NCI-H2081 (cell line): ENCODE results near the gene TBXAS1.
"Not testable (repeated sequence)": the region's sequence is repeated elsewhere in the genome, so short reads cannot be mapped to it uniquely, and the experiment has no call there.

Source experiments
- DNase-seq, 2 experiments: peaks; one replicate each; lab custom pipeline; 2025; lab: John Stamatoyannopoulos, UW

TBXAS1 gene

DNA sequence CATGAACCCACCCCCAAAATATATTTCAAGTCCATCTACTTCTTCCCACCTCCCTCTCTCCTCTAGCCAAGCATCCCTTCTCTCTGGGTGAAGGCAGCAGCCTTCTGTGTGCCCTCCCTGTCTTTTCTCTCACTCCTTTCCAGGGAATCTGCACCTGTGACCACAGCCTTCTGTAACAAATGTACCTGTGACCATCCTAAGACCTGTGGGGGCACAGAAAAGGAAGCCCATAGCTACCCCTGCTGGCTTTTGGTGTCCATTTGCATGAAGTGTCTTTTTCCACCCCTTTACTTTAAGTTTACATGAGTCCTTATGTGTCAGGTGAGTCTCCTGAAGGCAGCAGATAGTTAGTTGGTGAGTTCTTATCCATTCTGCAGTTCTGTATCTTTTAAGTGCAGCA is 2.0 kb upstream of the TBXAS1 start:
- DNase-seq, result no peak

DNA sequence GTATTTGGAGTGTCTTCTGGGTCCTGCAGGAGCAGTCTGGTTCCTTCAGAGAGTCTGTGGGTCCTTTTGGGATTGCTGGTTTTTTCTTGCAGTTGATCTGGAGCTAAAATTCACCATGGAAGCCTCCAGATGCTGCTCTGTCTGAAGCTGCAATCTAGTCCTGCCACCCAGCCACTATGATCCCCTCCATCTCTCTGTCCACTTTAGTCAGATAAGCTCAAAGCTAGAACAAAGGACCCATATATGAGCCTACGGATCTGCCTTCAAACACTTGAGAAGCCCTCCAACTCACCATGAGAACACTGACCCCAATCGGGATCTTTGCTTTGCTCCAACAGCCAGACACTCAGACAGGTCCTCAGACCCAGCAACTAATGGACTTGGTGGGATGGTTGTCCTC is 618 bp upstream of the TBXAS1 start:
- DNase-seq, result no peak

DNA sequence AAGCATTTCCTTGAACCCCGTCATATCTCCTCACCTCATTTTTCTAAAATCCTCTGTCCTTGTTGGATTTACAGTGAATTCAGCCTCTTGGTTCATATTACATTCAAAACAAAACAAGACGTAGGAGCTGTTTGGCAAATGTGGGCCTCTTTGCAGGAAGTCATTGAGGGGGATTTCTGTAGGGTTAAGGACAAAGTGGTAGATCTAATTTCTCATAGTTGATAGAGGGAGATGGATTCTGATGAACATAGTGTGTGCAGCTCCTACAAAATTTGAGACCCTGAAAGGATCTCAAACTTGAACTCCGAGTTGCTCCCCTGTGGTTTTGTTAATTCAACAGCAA is 682 bp downstream of the TBXAS1 start:
- DNase-seq, result no peak

DNA sequence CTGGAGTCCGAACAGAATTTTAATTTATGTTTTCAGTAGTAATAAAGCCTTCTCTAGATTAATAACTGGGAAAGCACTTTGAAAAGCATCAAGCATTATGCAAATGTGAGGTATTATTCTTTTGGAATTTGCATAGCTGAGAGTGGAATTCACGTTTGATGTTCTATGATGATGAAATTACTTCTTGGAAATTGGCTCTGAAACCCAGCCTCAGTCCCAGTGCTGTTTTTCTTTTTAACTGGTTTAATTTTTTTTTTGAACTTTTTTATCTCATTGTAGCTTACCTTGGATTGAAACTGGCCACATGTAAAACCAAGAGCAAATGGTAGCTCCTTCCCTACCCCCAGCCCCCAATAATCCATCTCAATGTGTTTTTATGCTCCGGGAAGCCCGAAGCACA is 1.2 kb downstream of the TBXAS1 start:
- no peak for DNase-seq

DNA sequence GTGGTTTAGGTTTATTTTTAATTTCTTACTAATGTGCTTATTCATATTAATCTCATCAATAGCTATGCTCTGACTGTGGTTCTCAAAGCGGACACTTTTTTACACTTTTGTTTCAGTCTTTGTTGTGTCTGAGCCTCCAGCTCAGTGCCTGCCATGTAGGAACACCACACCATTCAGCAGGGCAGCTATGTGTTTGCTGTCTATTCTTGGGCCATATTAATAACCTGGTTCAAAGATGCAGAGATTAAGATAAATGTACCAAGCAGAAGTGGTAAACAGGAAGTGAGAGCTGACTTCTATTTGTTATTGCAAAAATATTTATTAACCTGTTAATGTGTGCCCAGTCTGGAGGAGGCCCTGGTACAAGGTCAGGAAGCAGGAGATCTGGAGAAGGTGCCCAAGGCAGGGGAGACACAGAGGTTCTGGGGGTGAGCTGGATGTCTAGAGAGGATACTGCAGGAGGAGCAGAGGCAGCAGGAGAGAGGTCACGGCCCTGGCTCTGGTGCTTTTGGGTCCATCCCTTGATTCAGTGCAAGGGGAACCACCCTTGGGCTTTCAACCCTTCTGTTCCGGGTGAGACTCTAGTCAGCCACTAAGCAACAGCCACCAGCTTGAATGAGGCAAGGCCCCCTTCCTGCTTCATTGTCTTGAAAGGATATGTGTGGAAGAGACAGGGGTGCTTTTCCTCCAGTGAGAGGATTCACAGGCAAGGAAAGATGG is 1.9 kb downstream of the TBXAS1 start:
- no peak for DNase-seq

DNA sequence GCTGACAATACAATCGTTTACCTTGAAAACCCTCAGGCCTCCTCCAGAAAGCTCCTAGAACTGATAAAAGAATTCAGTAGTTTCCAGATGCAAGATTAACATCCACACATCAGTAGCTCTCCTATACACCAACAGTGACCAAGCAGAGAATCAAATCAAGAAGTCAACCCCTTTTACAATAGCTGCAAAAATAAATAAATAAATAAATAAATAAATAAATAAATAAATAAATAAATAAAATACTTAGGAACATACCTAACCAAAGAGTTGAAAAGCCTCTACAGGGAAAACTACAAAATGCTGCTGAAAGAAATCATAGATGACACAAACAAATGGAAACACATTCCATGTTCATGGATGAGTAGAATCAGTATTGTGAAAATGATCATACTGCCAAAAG is 6.8 kb downstream of the TBXAS1 start:
- DNase-seq, result not testable (repeated sequence)

- DNase-seq, result not testable (repeated sequence)
These were observed 8.2 kb downstream of the TBXAS1 start for GRCh38 chr7:139837291-139837690.

DNA sequence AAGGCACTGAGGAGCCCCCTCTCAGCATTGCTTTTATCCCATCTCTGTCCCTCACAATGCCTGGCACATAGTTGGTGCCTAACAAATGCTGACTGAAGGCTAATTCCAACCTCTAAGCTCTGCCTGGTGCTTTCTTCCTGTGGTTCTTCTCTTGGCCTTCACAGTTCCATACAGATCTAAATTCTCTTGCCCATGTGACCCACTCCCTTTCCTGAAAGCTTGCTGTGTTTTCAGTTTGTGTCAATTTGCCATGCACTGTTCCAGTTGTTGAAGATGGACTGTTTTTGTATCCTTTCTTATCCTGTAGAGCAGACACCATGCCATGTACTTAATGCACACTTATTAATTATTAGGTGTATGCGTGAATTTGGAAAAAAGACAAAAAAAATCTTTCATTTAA is 9.2 kb downstream of the TBXAS1 start:
- no peak for DNase-seq

DNA sequence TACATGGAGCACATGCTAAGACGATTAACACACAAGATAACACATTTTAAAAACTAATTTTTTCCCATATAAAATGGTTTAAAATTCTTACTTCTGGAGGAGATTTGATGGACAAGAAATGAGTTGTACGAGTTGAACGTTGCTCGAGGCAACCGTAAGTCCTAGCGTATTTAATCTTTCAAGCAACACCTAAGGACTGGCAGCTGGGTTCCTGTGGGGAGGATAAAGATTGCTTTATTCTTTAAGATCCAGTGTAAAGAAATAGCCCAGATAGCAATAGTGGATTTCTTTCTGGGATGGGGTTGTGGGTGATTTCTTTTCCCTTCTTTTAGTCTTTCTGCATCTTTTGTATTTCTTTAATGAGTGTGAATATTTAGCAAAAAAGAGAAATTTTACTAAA is 9.8 kb downstream of the TBXAS1 start:
- DNase-seq, result no peak

- DNase-seq, result no peak
These were observed 11.7 kb downstream of the TBXAS1 start for GRCh38 chr7:139840776-139841175.

GRCh38 chr7:139842401-139843210 is 13.5 kb downstream of the TBXAS1 start:
- DNase-seq, result no peak

- not testable (repeated sequence) for DNase-seq
These were observed 14.1 kb downstream of the TBXAS1 start for GRCh38 chr7:139843211-139843537.

- DNase-seq, result no peak
These were observed 15.8 kb downstream of the TBXAS1 start for GRCh38 chr7:139844779-139845442.

GRCh38 chr7:139845443-139845805 is 16.4 kb downstream of the TBXAS1 start:
- no peak for DNase-seq

DNA sequence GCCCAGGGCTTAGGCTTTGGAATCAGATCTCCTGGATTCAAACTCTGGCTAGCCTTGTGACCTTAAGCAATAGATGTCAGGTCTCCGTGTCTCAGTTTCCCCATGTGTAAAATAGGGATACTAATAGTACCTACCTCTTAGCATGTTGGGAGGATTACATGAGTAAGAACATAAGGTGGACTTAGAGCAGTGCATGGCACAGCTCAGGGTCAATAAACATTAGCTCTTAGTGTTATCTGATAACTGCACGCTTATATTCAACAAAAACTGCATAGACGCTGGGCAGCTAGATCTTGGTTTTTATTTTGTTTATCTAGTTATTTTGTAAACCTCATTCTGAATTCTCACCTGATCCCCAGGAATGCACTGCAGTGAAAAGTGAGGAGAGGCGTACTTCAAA is 17.2 kb downstream of the TBXAS1 start:
- no peak for DNase-seq

DNA sequence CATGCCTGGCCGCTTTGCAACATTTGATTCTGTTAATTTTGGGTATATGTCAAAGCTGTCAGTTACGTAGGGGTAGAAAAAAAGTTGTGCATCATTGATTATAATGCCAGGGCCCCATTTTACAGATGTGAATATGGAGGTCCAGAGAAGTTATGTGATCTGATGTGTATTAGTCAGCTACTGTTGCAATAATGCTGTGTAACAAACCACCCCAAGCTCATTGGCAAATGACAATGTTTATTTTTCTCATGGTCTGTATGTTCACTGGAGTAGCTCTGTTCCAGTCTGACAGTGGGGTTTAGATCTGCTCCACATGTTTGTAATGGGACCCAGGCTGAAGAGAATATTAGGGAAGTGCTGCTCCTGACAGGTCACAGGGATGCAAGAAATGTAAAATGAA is 19.2 kb downstream of the TBXAS1 start:
- no peak for DNase-seq

- DNase-seq, result no peak
These were observed 21.8 kb downstream of the TBXAS1 start for GRCh38 chr7:139850906-139851305.

DNA sequence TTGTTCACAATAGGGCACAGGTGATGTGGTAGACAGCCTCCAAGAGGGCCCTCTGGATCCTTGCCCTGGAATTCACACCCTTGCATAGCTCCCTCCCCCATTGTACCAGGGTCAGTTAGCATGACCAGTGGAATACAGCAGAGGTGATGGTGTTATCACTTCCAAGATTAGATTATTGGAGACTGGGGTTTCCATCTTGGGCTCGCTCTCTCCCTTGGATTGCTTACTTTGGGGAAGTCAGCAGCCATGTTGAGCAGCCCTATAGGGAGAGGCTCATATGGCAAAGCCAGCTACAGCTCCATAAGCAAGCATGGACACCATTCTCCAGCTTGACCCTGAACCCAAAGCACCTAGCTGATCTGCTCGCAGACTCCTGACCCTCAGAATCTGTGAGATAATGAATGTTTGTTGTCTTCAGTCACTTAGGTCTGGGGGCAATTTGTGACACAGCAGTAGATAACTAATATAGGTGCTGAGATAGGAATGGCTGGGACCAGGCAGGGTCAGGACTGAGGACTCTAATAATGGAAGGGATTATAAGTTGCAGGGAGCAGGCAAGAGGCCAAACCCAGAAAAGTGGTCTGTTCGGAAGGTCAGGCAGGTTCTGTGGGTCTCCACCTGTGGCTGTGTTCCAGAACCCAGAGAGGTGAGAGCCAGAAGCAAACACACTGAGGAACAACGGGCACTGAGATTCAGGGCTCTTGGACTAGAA is 22.9 kb downstream of the TBXAS1 start:
- DNase-seq, result no peak

DNA sequence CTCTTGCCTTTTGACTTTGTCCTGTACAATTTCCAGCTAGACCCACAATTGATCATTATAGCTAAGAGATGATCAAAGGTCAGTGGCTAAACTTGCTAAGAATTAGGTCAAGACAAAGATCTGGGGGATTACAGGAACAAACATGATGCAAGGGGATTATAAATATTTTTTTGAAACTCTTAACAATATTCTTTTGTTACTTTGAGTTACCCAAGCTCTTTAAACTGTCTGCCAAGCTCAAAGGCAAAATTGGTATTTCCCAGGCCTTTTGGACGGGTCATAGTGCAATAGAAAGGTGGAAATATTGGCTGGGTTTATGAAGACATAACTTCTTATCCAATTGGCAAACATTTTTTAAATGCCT is 23.4 kb downstream of the TBXAS1 start:
- DNase-seq, result no peak

GRCh38 chr7:139853506-139854123 is 24.6 kb downstream of the TBXAS1 start:
- DNase-seq, result no peak

- DNase-seq, result no peak
These were observed 25.1 kb downstream of the TBXAS1 start for GRCh38 chr7:139854124-139854511.

DNA sequence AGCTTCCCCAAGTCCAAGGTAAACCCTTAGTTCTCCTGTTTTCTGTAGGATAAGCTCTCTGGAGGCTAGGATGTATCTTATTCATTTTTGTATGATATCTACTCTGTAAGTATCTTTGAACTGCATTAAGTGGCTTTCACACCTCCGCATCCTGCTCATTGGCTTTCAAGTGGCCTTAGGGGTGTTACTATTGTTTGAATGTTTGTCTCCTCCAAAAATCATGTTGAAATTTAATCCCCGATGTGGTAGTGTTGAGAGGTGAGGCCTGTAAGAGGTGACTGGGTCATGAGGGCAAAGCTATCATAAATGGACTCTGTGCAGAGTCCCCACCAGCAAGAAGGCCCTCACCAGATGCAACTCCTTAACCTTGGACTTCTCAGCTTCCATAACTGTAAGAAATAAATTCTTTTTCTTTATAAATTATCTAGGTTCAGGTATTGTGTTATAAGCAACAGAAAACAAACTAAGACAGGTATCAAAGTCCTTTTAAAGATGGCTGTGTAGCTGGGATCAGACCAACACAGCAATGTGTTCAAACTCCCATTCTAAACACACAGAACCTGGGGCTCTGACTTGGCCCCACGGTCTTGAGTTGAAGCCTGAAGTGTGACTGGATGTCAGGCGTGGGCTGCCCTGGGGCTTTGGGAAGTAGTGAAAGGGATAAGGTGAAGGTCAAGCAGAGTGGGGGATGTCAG is 25.9 kb downstream of the TBXAS1 start:
- DNase-seq, result no peak
